ENCODE measurements around the gene STAT6.

GRCh38 chr12:57129889-57130288, 18.7 kb upstream of the STAT6 start:
- TF ChIP-seq CTCF (IDR thresholded peaks at IDR 0.05): no peak
- peak in 1 of 2 donors; percentile 11 for TF ChIP-seq POLR2A (IDR thresholded peaks at IDR 0.05)

All from heart left ventricle (tissue), 13 donors.